H9 (cell line): ENCODE results near the gene NSD1. TPM values are rescaled to one million over a fixed set of nuclear protein-coding genes. Genes with fewer than 3 reads are reported as not detected.

Source experiments
- DNase-seq: peaks from one replicate; pipeline ENCODE4 v3.0.0-alpha.2; 2017
- H2AFZ ChIP-seq: one replicate; pipeline ENCODE4 v1.6.1; 2013; ENCODE audit warnings: mild to moderate bottlenecking, low read length, control low read depth, moderate library complexity
- H2AK5ac ChIP-seq: 2 replicates; pipeline ENCODE4 v1.6.1; 2013; ENCODE audit warnings: low read length, control low read depth, mixed read lengths; ENCODE audit not compliant: insufficient read length
- H2BK120ac ChIP-seq: one replicate; pipeline ENCODE4 v1.6.1; 2013; ENCODE audit warnings: low read depth, mild to moderate bottlenecking, low read length, control low read depth, inconsistent platforms; ENCODE audit not compliant: poor library complexity, severe bottlenecking
- H2BK12ac ChIP-seq: 2 replicates; pipeline ENCODE4 v1.6.1; 2013; ENCODE audit warnings: low read length, control low read depth, mixed read lengths, low read depth; ENCODE audit not compliant: insufficient read length
- H2BK15ac ChIP-seq: 2 replicates; pipeline ENCODE4 v1.6.1; 2013; ENCODE audit warnings: low read depth, low read length, control low read depth
- H2BK20ac ChIP-seq: one replicate; pipeline ENCODE4 v1.6.1; 2013; ENCODE audit warnings: low read depth, mild to moderate bottlenecking, low read length, control low read depth, inconsistent platforms; ENCODE audit not compliant: poor library complexity, severe bottlenecking
- H2BK5ac ChIP-seq: 2 replicates; pipeline ENCODE4 v1.6.1; 2013; ENCODE audit warnings: low read length, control low read depth, mixed read lengths; ENCODE audit not compliant: insufficient read length
- H3K14ac ChIP-seq: 2 replicates; pipeline ENCODE4 v1.6.1; 2013; ENCODE audit warnings: low read length, control low read depth; ENCODE audit not compliant: insufficient read depth
- H3K18ac ChIP-seq: 2 replicates; pipeline ENCODE4 v1.6.1; 2013; ENCODE audit warnings: low read depth, mild to moderate bottlenecking, mixed read lengths, low read length, control low read depth; ENCODE audit not compliant: insufficient read length
- H3K23ac ChIP-seq: 2 replicates; pipeline ENCODE4 v1.6.1; 2013; ENCODE audit warnings: low read length, control low read depth, mixed read lengths, low read depth; ENCODE audit not compliant: insufficient read length
- H3K23me2 ChIP-seq: 2 replicates; pipeline ENCODE4 v1.6.1; 2013; ENCODE audit warnings: low read depth, mild to moderate bottlenecking, mixed read lengths, low read length, control low read depth; ENCODE audit not compliant: insufficient read length, poor library complexity, severe bottlenecking
- H3K27ac ChIP-seq: 2 replicates; pipeline ENCODE4 v1.5.1; 2013; ENCODE audit warnings: low read length, control low read depth, mixed read lengths, low read depth; ENCODE audit not compliant: insufficient read length
- H3K27me3 ChIP-seq: 2 replicates; pipeline ENCODE4 v1.6.1; 2013; ENCODE audit warnings: low read length, control low read depth, inconsistent platforms; ENCODE audit not compliant: insufficient read depth
- H3K4ac ChIP-seq: 2 replicates; pipeline ENCODE4 v1.6.1; 2013; ENCODE audit warnings: low read depth, mild to moderate bottlenecking, control low read depth, inconsistent platforms, low read length, moderate library complexity
- H3K4me1 ChIP-seq: 2 replicates; pipeline ENCODE4 v1.6.1; 2013; ENCODE audit warnings: low read length, control low read depth, inconsistent platforms; ENCODE audit not compliant: insufficient read depth
- H3K4me2 ChIP-seq: 2 replicates; pipeline ENCODE4 v1.6.1; 2013; ENCODE audit warnings: low read length, control low read depth, mixed read lengths; ENCODE audit not compliant: insufficient read length, insufficient read depth
- H3K56ac ChIP-seq: 2 replicates; pipeline ENCODE4 v1.6.1; 2013; ENCODE audit warnings: low read depth, mild to moderate bottlenecking, mixed read lengths, low read length, control low read depth; ENCODE audit not compliant: insufficient read length
- H3K79me1 ChIP-seq: 2 replicates; pipeline ENCODE4 v1.6.1; 2013; ENCODE audit warnings: low read depth, mild to moderate bottlenecking, moderate library complexity, low read length, control low read depth, inconsistent platforms; ENCODE audit not compliant: insufficient read depth, poor library complexity, severe bottlenecking
- H3K79me2 ChIP-seq: 2 replicates; pipeline ENCODE4 v1.6.1; 2013; ENCODE audit warnings: low read length, control low read depth, inconsistent platforms; ENCODE audit not compliant: insufficient read depth
- H3K9ac ChIP-seq: 2 replicates; pipeline ENCODE4 v1.6.1; 2013; ENCODE audit warnings: low read length, control low read depth, mixed read lengths; ENCODE audit not compliant: insufficient read length; ENCODE audit errors: extremely low read depth
- H3K9me3 ChIP-seq: one replicate; pipeline ENCODE4 v1.6.1; 2013; ENCODE audit warnings: low read depth, low read length, inconsistent platforms; ENCODE audit not compliant: control insufficient read depth
- H3T11ph ChIP-seq: one replicate; pipeline ENCODE4 v1.6.1; 2013; ENCODE audit warnings: mild to moderate bottlenecking, low read length, control low read depth, inconsistent platforms
- H4K20me1 ChIP-seq: one replicate; pipeline ENCODE4 v1.6.1; 2013; ENCODE audit not compliant: control insufficient read depth, insufficient read length, insufficient read depth
- H4K5ac ChIP-seq: 2 replicates; pipeline ENCODE4 v1.6.1; 2013; ENCODE audit warnings: low read depth, mild to moderate bottlenecking, mixed read lengths, low read length, control low read depth; ENCODE audit not compliant: insufficient read length
- H4K8ac ChIP-seq: replicated peaks from 2 replicates; pipeline ENCODE4 v1.6.1; 2013; ENCODE audit warnings: low read length, control low read depth, mixed read lengths, low read depth; ENCODE audit not compliant: insufficient read length
- H4K91ac ChIP-seq: 2 replicates; pipeline ENCODE4 v1.6.1; 2013; ENCODE audit warnings: low read depth, mild to moderate bottlenecking, moderate library complexity, mixed read lengths, low read length, control low read depth; ENCODE audit not compliant: insufficient read length
- H3K27ac Mint-ChIP-seq, 3 experiments: 2 replicates in 2 of 3; 3 replicates in 1 of 3; pipeline ENCODE4 v1.8.0; 2020 to 2021; ENCODE audit warnings: mixed read lengths in 3 of 3, mild to moderate bottlenecking in 1 of 3, moderate library complexity in 1 of 3
- H3K27me3 Mint-ChIP-seq: 2 replicates; pipeline ENCODE4 v1.8.0; 2021; ENCODE audit warnings: low read depth, mild to moderate bottlenecking, moderate library complexity, mixed read lengths
- H3K36me3 Mint-ChIP-seq, 3 experiments: 2 replicates in 2 of 3; 3 replicates in 1 of 3; pipeline ENCODE4 v1.8.0; 2020 to 2021; ENCODE audit warnings: low read depth in 3 of 3, mixed read lengths in 3 of 3; ENCODE audit not compliant: insufficient read depth in 1 of 3
- H3K4me1 Mint-ChIP-seq, 2 experiments: 2 replicates each; pipeline ENCODE4 v1.8.0; 2020; ENCODE audit warnings: mixed read lengths in 2 of 2
- H3K4me3 Mint-ChIP-seq, 2 experiments: 2 replicates in 1 of 2; 3 replicates in 1 of 2; pipeline ENCODE4 v1.8.0; 2020 to 2021; ENCODE audit warnings: mild to moderate bottlenecking in 2 of 2, mixed read lengths in 2 of 2, moderate library complexity in 1 of 2
- H3K9me3 Mint-ChIP-seq, 2 experiments: 2 replicates in 1 of 2; 3 replicates in 1 of 2; pipeline ENCODE4 v1.8.0; 2020; ENCODE audit warnings: mild to moderate bottlenecking in 2 of 2, mixed read lengths in 2 of 2, moderate library complexity in 1 of 2
- WGBS: extraction: QIAGEN DNeasy Blood & Tissue Kit; methylation state at CpG from one replicate; pipeline ENCODE4 v1.1.7; 2013; ENCODE audit warnings: missing lambda C conversion rate, low lambda C conversion rate, mixed read lengths; ENCODE audit not compliant: insufficient read length; ENCODE audit errors: extremely low coverage; 5-methylcytosine and 5-hydroxymethylcytosine counted together
- total RNA-seq: library from RNA; stranded (reverse); gene quantifications from 2 replicates; pipeline ENCODE4 v1.2.1, GENCODE V29; 2021
- TF ChIP-seq, protein P1 (sequence below): fragments of 200-600 bp; sonication (generic); conservative IDR thresholded peaks from 3 replicates; pipeline ENCODE4 v1.8.0; 2021; ENCODE audit warnings: antibody characterized with exemption, mild to moderate bottlenecking

The NSD1 gene
- total RNA-seq, 1 experiment from 2014 or later: 213 TPM

DNA sequence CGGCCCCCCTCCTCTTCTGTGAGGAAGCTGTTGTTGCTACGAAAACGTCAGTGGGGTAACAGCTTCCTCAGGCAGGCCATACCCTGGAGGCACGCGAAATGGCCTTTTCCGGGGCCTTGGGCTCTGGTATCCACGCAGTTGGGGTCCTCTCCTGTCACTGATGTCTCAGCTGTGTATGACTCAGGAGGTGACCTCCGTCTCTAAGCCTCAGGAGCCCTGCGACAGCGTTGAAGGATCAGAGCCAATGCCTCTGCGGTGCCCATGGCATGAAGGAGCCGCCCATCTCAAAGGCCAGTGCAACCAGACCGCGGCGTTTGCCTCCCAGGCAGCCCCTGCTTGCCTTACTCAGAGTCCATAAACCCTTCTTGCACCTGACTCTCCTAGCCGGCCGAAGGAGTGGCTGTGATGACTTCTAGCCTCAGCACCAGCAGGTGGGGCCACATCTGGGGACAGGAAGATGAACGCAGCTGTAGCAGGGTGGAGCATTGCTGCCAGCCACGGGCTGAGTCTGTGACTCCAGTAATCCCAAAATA, 179.1 kb downstream of the NSD1 start:
- Histone ChIP-seq H4K20me1 (no peaks in the 10 kb centered on the region), H3K79me1 (no peaks in the 10 kb centered on the region), H4K8ac (no peak overlapping the region), H3K9me3 (no peaks in the 10 kb centered on the region), H3K27ac (no peak overlapping the region), H3K27me3 (no peaks in the 10 kb centered on the region), H3K18ac (peak overlapping the region; percentile 37), H3K56ac (no peak overlapping the region), H3K4me2 (peak overlapping the region; percentile 88), H2BK120ac (no peak overlapping the region), H3T11ph (no peak overlapping the region), H3K9ac (peak overlapping the region; percentile 50), H2BK15ac (no peak overlapping the region), H2AK5ac (no peak overlapping the region), H4K5ac (no peak overlapping the region), H2BK12ac (no peak overlapping the region), H2BK20ac (no peak overlapping the region), H3K4ac (no peak overlapping the region), H3K79me2 (no peaks in the 10 kb centered on the region), H3K14ac (peak overlapping the region; percentile 10), H2AFZ (no peak overlapping the region), H3K23me2 (peaks cover 14% of the 10 kb centered on the region), H4K91ac (no peak overlapping the region), H2BK5ac (no peak overlapping the region), H3K23ac (no peak overlapping the region), H3K4me1 (no peaks in the 10 kb centered on the region)
- DNase-seq: peak; percentile 84
- Mint-ChIP-seq H3K36me3 (peaks cover 0 to 5% (median 0%) of the 10 kb centered on the region in 3 experiments; a peak in 1 of 7 replicates), H3K27ac (peak overlapping the region in 2 of 3 experiments; percentile 18 to 79; a peak in 3 of 7 replicates), H3K4me1 (peaks cover 14 to 20% of the 10 kb centered on the region in 2 experiments), H3K27me3 (no peaks in the 10 kb centered on the region; the same call in 1 of the 2 replicates), H3K4me3 (peak overlapping the region; percentile 76 to 83), H3K9me3 (no peaks in the 10 kb centered on the region)
- TF ChIP-seq, protein P1, sequence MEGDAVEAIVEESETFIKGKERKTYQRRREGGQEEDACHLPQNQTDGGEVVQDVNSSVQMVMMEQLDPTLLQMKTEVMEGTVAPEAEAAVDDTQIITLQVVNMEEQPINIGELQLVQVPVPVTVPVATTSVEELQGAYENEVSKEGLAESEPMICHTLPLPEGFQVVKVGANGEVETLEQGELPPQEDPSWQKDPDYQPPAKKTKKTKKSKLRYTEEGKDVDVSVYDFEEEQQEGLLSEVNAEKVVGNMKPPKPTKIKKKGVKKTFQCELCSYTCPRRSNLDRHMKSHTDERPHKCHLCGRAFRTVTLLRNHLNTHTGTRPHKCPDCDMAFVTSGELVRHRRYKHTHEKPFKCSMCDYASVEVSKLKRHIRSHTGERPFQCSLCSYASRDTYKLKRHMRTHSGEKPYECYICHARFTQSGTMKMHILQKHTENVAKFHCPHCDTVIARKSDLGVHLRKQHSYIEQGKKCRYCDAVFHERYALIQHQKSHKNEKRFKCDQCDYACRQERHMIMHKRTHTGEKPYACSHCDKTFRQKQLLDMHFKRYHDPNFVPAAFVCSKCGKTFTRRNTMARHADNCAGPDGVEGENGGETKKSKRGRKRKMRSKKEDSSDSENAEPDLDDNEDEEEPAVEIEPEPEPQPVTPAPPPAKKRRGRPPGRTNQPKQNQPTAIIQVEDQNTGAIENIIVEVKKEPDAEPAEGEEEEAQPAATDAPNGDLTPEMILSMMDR: peak; percentile 21; the same call in 1 of the 3 replicates
- no CpG with 5 or more reads among the region's 19 CpGs for WGBS
